Ovary (tissue), 9 donors: ENCODE measurements around the gene CKLF. TPM values are rescaled to one million over a fixed set of nuclear protein-coding genes. Genes with fewer than 3 reads are reported as not detected.
A peak's percentile ranks its signal among the peaks of the same experiment; 100 is the strongest.

Experiments
- DNase-seq, 5 donors: peaks; one replicate each; pipeline ENCODE4 v3.0.0-alpha.2; 2019 to 2020
- H3K27ac ChIP-seq, 2 donors: fragments of 200-600 bp; one replicate each; pipeline versions ENCODE4 v1.5.1 to v1.8.0; 2019 to 2022
- H3K27me3 ChIP-seq: fragments of 200-600 bp; one replicate; pipeline ENCODE4 v1.8.0; 2022
- H3K36me3 ChIP-seq: fragments of 200-600 bp; sonication (generic); one replicate; pipeline ENCODE4 v1.5.1; 2019
- H3K4me1 ChIP-seq: one replicate; pipeline ENCODE4 v1.8.1; 2013; ENCODE audit warnings: mild to moderate bottlenecking, moderate library complexity; ENCODE audit not compliant: insufficient read depth
- H3K4me3 ChIP-seq: fragments of 200-600 bp; sonication (generic); one replicate; pipeline ENCODE4 v1.5.1; 2017
- H3K9me3 ChIP-seq, 2 donors: fragments of 200-600 bp in 1 of 2; sonication (generic) in 1 of 2; one replicate each; pipeline versions ENCODE4 v1.5.1 to v1.8.1; 2013 to 2019; ENCODE audit warnings: mild to moderate bottlenecking in 1 of 2, moderate library complexity in 1 of 2
- EP300 ChIP-seq: sonication (generic); formaldehyde crosslinking; IDR thresholded peaks from one replicate; pipeline ENCODE4 v1.6.1; 2017; ENCODE audit warnings: antibody characterized with exemption
- POLR2A ChIP-seq: fragments of 450-650 bp; IDR thresholded peaks from one replicate; pipeline ENCODE4 v1.6.1; 2017; ENCODE audit warnings: antibody characterized with exemption, mild to moderate bottlenecking, moderate library complexity
- WGBS, 3 donors: extraction: QIAGEN DNeasy Blood & Tissue Kit in 1 of 3; methylation state at CpG; one replicate each; pipeline versions ENCODE4 v1.1.5 to v1.1.7; 2013 to 2017; 5-methylcytosine and 5-hydroxymethylcytosine counted together
- intact Hi-C, 4 donors: fragments of 100-400 bp; cut with DNase I; formaldehyde crosslinking; loops; one replicate each; pipeline versions ENCODE4 v1.11.0 to v1.15.1; 2022 to 2023
- polyA plus RNA-seq, 2 donors: library from polyadenylated mRNA; stranded (reverse); fragments of 200-250 nt in 1 of 2; fragments of 350-450 nt in 1 of 2; fragmentation: Illumina TruSeq in 1 of 2; extraction: RNeasy Lipid Tissue Mini Kit (QIAGEN cat#74804) in 1 of 2; gene quantifications; one replicate each; pipeline ENCODE4 v1.2.3, GENCODE V29; 2013 to 2014
- total RNA-seq, 7 donors: library from RNA; depleted of rRNA in 2 of 7; stranded (reverse); fragments of >200 nt in 2 of 7; fragmentation: NEBNext Ultra II Directional in 3 of 7; extraction: Animal tissue kit (Norgen Biotek cat#: 25700) in 3 of 7; gene quantifications; one replicate each; pipeline versions ENCODE4 v1.1.0 to v1.2.4, GENCODE V29; 2016 to 2023
- TF ChIP-seq, protein P1 (sequence below), 3 donors: fragments of 450-650 bp in 2 of 3; fragments of 200-600 bp in 1 of 3; IDR thresholded peaks; one replicate each; pipeline versions ENCODE4 v1.5.1 to v1.8.0; 2016 to 2022; ENCODE audit warnings: antibody characterized with exemption in 3 of 3, mild to moderate bottlenecking in 1 of 3
- donor health status: DM: no; HTN: no; CAD: no; lungs with moderate emphysema.
- donor health status: DM: no; HTN: no; CAD: no.
- donor health status: Bipolar disorder and iron deficiency.
- donor health status: DM: yes; HTN: yes; CAD: no.
- donor health status: DM: no; HTN: no; CAD: no.
- donor health status: DM: yes; HTN: yes; CAD: no.

The CKLF gene
- total and polyA plus RNA-seq, 9 donors = 22.3 to 46.8 (median 32.6) TPM

- Histone ChIP-seq H3K27me3 (no peaks in the 10 kb centered on the region), H3K4me1 (peaks cover 16% of the 10 kb centered on the region), H3K4me3 (no peak overlapping the region), H3K27ac (no peak overlapping the region), H3K36me3 (no peaks in the 10 kb centered on the region), H3K9me3 (no peaks in the 10 kb centered on the region)
- intact Hi-C loops = no loop called here
- DNase-seq = no peak
- no peak for TF ChIP-seq POLR2A
- TF ChIP-seq EP300 = no peak
- TF ChIP-seq, protein P1, sequence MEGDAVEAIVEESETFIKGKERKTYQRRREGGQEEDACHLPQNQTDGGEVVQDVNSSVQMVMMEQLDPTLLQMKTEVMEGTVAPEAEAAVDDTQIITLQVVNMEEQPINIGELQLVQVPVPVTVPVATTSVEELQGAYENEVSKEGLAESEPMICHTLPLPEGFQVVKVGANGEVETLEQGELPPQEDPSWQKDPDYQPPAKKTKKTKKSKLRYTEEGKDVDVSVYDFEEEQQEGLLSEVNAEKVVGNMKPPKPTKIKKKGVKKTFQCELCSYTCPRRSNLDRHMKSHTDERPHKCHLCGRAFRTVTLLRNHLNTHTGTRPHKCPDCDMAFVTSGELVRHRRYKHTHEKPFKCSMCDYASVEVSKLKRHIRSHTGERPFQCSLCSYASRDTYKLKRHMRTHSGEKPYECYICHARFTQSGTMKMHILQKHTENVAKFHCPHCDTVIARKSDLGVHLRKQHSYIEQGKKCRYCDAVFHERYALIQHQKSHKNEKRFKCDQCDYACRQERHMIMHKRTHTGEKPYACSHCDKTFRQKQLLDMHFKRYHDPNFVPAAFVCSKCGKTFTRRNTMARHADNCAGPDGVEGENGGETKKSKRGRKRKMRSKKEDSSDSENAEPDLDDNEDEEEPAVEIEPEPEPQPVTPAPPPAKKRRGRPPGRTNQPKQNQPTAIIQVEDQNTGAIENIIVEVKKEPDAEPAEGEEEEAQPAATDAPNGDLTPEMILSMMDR (IDR thresholded peaks at IDR 0.05) = no peak
- 69 to 74% (median 72%) methylated on average over 17 of the region's 17 CpGs for WGBS, 3 donors
These were observed 30.2 kb upstream of the CKLF start for GRCh38 chr16:66521951-66522771.

DNA sequence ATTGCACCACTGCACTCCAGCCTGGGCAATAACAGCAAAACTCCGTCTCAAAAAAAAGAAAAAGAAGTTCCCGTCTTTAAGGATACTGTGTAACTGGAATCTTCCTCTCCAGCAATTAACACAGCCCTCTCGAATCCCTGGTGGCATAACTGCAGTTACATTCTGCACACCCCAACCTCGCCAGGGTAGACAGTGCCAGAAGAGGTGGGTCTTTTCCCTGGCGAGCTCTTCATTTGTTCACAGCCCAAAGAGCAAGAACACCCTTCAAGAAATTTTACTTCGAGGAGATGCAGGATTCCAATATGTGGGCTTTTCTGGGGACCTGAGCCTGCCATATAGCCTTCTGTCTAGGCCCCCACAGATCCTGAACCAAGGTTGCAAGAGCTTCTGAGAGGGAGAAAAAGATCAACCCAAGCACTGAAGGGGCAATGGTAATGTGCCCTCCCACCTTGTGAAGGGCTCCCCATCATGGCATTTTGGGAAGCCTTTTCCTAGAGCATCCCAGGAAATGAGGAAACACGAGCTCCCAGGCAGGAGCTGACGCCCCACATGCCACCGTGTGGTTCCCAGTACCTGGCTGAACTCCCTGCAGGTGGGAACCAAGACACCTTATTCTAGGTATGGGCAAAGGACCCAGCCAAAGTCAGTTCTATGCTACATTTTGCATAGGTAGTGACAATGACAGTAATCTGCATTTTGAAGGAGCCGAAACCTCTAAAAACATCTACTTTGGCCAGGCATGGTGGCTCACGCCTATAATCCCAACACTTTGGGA lies 29.4 kb upstream of the CKLF start:
- Histone ChIP-seq H3K27me3 (no peaks in the 10 kb centered on the region), H3K9me3 (no peaks in the 10 kb centered on the region), H3K27ac (peak overlapping the region in 1 of 2 donors; percentile 30), H3K36me3 (no peaks in the 10 kb centered on the region), H3K4me3 (no peak overlapping the region), H3K4me1 (peaks cover 9% of the 10 kb centered on the region)
- intact Hi-C loops = no loop called here
- no peak for DNase-seq
- 88 to 90% (median 88%) methylated on average over 11 of the region's 11 CpGs for WGBS, 3 donors
- TF ChIP-seq, protein P1 (IDR thresholded peaks at IDR 0.05) = no peak
- TF ChIP-seq POLR2A = no peak
- no peak for TF ChIP-seq EP300

- Histone ChIP-seq H3K4me3 (no peak overlapping the region), H3K36me3 (no peaks in the 10 kb centered on the region), H3K27me3 (no peaks in the 10 kb centered on the region), H3K9me3 (no peaks in the 10 kb centered on the region), H3K4me1 (peaks cover 7% of the 10 kb centered on the region), H3K27ac (peak overlapping the region in 1 of 2 donors; percentile 30)
- DNase-seq = no peak
- TF ChIP-seq, protein P1 (IDR thresholded peaks at IDR 0.05) = no peak
- no peak for TF ChIP-seq POLR2A
- no peak for TF ChIP-seq EP300
- WGBS, 3 donors = 59 to 76% (median 69%) methylated on average over 9 of the region's 9 CpGs
- intact Hi-C loops = no loop called here
These were observed 28.5 kb upstream of the CKLF start for GRCh38 chr16:66523861-66524354.

DNA sequence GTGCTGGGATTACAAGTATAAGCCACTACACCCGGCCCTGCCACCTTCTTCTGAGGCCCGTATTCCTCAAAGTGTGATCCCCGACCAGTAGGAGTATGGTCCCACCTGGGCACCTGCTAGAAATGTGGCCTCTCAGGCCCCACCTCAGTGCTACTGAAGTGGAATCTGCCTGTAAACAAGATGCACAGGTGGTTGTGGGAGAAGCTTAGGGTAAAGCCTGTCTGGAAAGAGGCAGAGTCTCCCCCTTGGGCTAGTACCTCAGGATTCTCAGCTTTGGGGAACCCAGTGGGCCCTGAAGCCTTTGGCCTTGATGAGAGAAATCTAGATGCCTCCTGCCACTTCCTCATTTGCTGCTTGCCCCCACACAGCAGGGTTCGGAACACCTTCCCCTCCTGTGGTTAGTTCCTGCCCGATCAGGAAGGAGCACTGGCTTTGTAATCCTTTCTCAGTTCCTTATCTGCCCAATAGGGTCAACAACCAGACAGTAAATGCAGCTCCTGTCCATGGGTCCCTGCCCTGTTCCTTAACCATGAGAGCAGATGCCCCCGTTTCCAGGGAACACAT lies 27.7 kb upstream of the CKLF start:
- Histone ChIP-seq H3K4me3 (no peak overlapping the region), H3K9me3 (no peaks in the 10 kb centered on the region), H3K36me3 (no peaks in the 10 kb centered on the region), H3K27me3 (no peaks in the 10 kb centered on the region), H3K27ac (no peak overlapping the region), H3K4me1 (peaks cover 7% of the 10 kb centered on the region)
- TF ChIP-seq, protein P1 (IDR thresholded peaks at IDR 0.05) = no peak
- TF ChIP-seq POLR2A (no peak), EP300 (no peak)
- 82 to 83% (median 82%) methylated on average over 6 of the region's 6 CpGs for WGBS, 3 donors
- intact Hi-C loops = no loop called here
- no peak for DNase-seq
